OCI-LY1 (cell line): ENCODE data around the gene APBB3.

ENCODE experiments used
- H2AFZ ChIP-seq: fragments of 200-600 bp; sonication (generic), shearing (Covaris generic); 2 replicates; pipeline ENCODE4 v1.6.0; 2014; ENCODE audit warnings: antibody characterized with exemption, mild to moderate bottlenecking, low read length
- H3F3A ChIP-seq: fragments of 200-600 bp; sonication (generic), shearing (Covaris generic); 2 replicates; pipeline ENCODE4 v1.6.0; 2014; ENCODE audit warnings: mild to moderate bottlenecking, antibody characterized with exemption, low read length, moderate library complexity; ENCODE audit not compliant: insufficient read depth
- H3K27ac ChIP-seq: fragments of 200-600 bp; sonication (generic); 2 replicates; pipeline ENCODE4 v1.5.1; 2014; ENCODE audit warnings: low read length, mixed run types, mild to moderate bottlenecking, low read depth; ENCODE audit not compliant: poor library complexity, severe bottlenecking
- H3K27me3 ChIP-seq: fragments of 200-600 bp; sonication (generic); 2 replicates; pipeline ENCODE4 v1.6.0; 2014; ENCODE audit warnings: antibody characterized with exemption, mild to moderate bottlenecking, low read length, moderate library complexity; ENCODE audit not compliant: insufficient read depth
- H3K36me3 ChIP-seq: fragments of 200-600 bp; sonication (generic); 2 replicates; pipeline ENCODE4 v1.6.1; 2014; ENCODE audit warnings: mild to moderate bottlenecking, antibody characterized with exemption, low read length, moderate library complexity, mixed read lengths; ENCODE audit not compliant: insufficient read depth
- H3K4me1 ChIP-seq: fragments of 200-600 bp; sonication (generic); 2 replicates; pipeline ENCODE4 v1.5.1; 2014; ENCODE audit warnings: mild to moderate bottlenecking, low read length, moderate library complexity; ENCODE audit not compliant: insufficient read depth, severe bottlenecking
- H3K4me2 ChIP-seq: fragments of 200-600 bp; sonication (generic), shearing (Covaris generic); 2 replicates; pipeline ENCODE4 v1.6.1; 2014; ENCODE audit warnings: low read length
- H3K4me3 ChIP-seq: fragments of 200-600 bp; sonication (generic); 2 replicates; pipeline ENCODE4 v1.5.1; 2014; ENCODE audit warnings: low read length, low read depth, mild to moderate bottlenecking, mixed read lengths; ENCODE audit not compliant: poor library complexity, severe bottlenecking
- H3K79me2 ChIP-seq: fragments of 200-600 bp; shearing (Covaris generic); 2 replicates; pipeline ENCODE4 v1.6.1; 2016; ENCODE audit warnings: mixed run types, low read length, mixed read lengths; ENCODE audit not compliant: insufficient read depth
- H3K9ac ChIP-seq: fragments of 200-600 bp; sonication (generic), shearing (Covaris generic); 2 replicates; pipeline ENCODE4 v1.6.1; 2014; ENCODE audit warnings: mild to moderate bottlenecking, low read length, mixed read lengths
- H3K9me2 ChIP-seq: fragments of 200-600 bp; sonication (generic), shearing (Covaris generic); 2 replicates; pipeline ENCODE4 v1.6.1; 2014; ENCODE audit warnings: low read depth, mild to moderate bottlenecking, low read length, mixed read lengths
- H3K9me3 ChIP-seq: fragments of 200-600 bp; shearing (Covaris generic); 2 replicates; pipeline ENCODE4 v1.6.1; 2014; ENCODE audit warnings: low read length, mixed read lengths
- H4K20me1 ChIP-seq: fragments of 200-600 bp; sonication (generic), shearing (Covaris generic); 2 replicates; pipeline ENCODE4 v1.6.0; 2016; ENCODE audit warnings: mild to moderate bottlenecking, low read length; ENCODE audit not compliant: insufficient read depth
- CTCF ChIP-seq: fragments of 200-600 bp; sonication (generic), shearing (Covaris generic); IDR thresholded peaks from 2 replicates; pipeline ENCODE4 v1.5.1; 2017; ENCODE audit warnings: mild to moderate bottlenecking, antibody characterized with exemption, low read length, moderate library complexity, mixed read lengths
- EZH2 ChIP-seq: fragments of 200-600 bp; sonication (generic), shearing (Covaris generic); IDR thresholded peaks from 2 replicates; pipeline ENCODE4 v1.8.0; 2017; ENCODE audit warnings: borderline replicate concordance, mixed run types, mild to moderate bottlenecking, antibody characterized with exemption, low read length, moderate library complexity, mixed read lengths

Gene APBB3

DNA sequence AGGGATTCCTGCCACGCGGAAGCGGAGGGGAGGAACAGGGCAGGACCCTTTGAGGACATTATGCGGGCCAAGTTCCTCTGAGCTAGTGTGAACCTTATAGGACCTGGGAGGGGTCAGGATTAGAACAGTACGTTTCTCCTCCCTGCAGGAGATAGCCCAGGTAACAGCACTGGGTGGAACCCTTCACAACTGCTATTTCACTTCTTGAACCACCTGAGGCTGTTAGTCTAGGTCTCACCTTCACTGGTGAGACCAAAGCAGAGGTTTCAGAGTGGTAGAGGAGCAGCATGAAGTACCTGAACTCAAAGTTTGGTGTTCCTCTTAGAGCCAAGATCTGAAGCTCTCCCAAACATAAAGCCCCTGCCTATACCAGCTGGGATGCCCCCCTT is 16.1 kb downstream of the APBB3 start:
- H3K4me2 ChIP-seq, result peak overlapping the region; percentile 81

GRCh38 chr5:140547508-140548299 is 16.7 kb downstream of the APBB3 start, which contains the start of gene EIF4EBP3:
TSS of gene EIF4EBP3 (plus strand) at chr5:140547662. CDS start at chr5:140547738, 76 bp downstream.
- no peaks in the 10 kb centered on the region for H3K27me3 ChIP-seq
- H3K9me3 ChIP-seq, result no peaks in the 10 kb centered on the region
- no peaks in the 10 kb centered on the region for H3F3A ChIP-seq
- H3K4me1 ChIP-seq, result peaks cover 24% of the 10 kb centered on the region
- TF ChIP-seq EZH2, result no peak
- TF ChIP-seq CTCF, result peak; percentile 39; the same call in 1 of the 2 replicates
- no peaks in the 10 kb centered on the region for H3K79me2 ChIP-seq
- no peaks in the 10 kb centered on the region for H4K20me1 ChIP-seq
- H3K36me3 ChIP-seq, result peaks cover 58% of the 10 kb centered on the region
- peak within 1 kb of the TSS; percentile 81 for H3K4me2 ChIP-seq
- no peaks in the 10 kb centered on the region for H3K9me2 ChIP-seq
- H2AFZ ChIP-seq, result no peak within 1 kb of the TSS
- H3K27ac ChIP-seq, result peak within 1 kb of the TSS; percentile 71
- H3K9ac ChIP-seq, result peak within 1 kb of the TSS; percentile 66
- peak within 1 kb of the TSS; percentile 61 for H3K4me3 ChIP-seq

More for the DNA sequence above, 16.1 kb downstream of the APBB3 start:
- Histone ChIP-seq H3K27me3 (no peaks in the 10 kb centered on the region), H3K36me3 (peaks cover 59% of the 10 kb centered on the region), H4K20me1 (no peaks in the 10 kb centered on the region), H2AFZ (no peak overlapping the region), H3K4me1 (peaks cover 24% of the 10 kb centered on the region), H3K9me2 (no peaks in the 10 kb centered on the region), H3K9me3 (no peaks in the 10 kb centered on the region), H3F3A (no peaks in the 10 kb centered on the region), H3K9ac (peak overlapping the region; percentile 66), H3K79me2 (no peaks in the 10 kb centered on the region), H3K4me3 (peak overlapping the region; percentile 61), H3K27ac (peak overlapping the region; percentile 71)
- TF ChIP-seq EZH2, result no peak
- TF ChIP-seq CTCF, result no peak

DNA sequence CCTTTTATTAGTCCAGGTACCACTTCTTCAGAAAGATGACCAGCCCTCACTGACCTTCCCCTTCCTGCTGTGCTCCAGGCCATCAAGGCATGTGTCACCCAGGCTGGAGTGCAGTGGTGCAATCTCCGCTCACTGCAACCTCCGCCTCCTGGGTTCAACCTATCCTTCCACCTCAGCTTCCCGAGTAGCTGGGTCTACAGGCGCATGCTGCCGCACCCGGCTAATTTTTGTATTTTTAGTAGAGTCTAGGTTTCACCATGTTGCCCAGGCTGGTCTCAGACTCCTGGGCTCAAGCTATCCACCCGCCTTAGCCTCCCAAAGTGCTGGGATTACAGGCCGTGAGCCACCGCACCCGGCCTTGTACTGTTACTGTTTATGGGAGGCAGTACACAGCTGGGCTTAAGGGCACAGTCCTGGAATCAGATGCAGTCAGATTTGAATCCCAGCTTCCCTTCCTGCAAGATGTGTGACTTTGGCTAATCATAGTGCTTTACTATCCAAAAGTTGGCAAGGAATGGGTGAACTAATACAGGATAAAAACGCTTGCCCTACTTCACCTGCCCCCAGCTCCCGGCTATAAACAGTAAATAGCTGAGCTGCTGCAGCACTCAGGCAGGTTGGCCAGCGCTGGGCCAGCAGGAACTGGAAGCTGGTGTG is 17.4 kb downstream of the APBB3 start:
- TF ChIP-seq EZH2 (no peak), CTCF (no peak)
- H4K20me1 ChIP-seq, result no peaks in the 10 kb centered on the region
- no peaks in the 10 kb centered on the region for H3K27me3 ChIP-seq
- H3K9me2 ChIP-seq, result no peaks in the 10 kb centered on the region
- peak overlapping the region; percentile 47; the same call in 1 of the 2 replicates for H3K9ac ChIP-seq
- H3K4me1 ChIP-seq, result peaks cover 24% of the 10 kb centered on the region
- peak overlapping the region; percentile 61 for H3K4me3 ChIP-seq
- H3K79me2 ChIP-seq, result no peaks in the 10 kb centered on the region
- peaks cover 58% of the 10 kb centered on the region for H3K36me3 ChIP-seq
- peak overlapping the region; percentile 81 for H3K4me2 ChIP-seq
- H3K9me3 ChIP-seq, result no peaks in the 10 kb centered on the region
- no peak overlapping the region for H2AFZ ChIP-seq
- no peaks in the 10 kb centered on the region for H3F3A ChIP-seq
- no peak overlapping the region for H3K27ac ChIP-seq
